GM19324 (cell line): ENCODE data around the gene HPS1.

Experiments
- ATAC-seq: cut with Tn5 transposase; IDR thresholded peaks from one replicate; pipeline ENCODE4 v1.9.1; 2021; ENCODE audit warnings: mild to moderate bottlenecking, moderate library complexity; ENCODE audit not compliant: unreplicated experiment, low FRiP score

HPS1 gene

DNA sequence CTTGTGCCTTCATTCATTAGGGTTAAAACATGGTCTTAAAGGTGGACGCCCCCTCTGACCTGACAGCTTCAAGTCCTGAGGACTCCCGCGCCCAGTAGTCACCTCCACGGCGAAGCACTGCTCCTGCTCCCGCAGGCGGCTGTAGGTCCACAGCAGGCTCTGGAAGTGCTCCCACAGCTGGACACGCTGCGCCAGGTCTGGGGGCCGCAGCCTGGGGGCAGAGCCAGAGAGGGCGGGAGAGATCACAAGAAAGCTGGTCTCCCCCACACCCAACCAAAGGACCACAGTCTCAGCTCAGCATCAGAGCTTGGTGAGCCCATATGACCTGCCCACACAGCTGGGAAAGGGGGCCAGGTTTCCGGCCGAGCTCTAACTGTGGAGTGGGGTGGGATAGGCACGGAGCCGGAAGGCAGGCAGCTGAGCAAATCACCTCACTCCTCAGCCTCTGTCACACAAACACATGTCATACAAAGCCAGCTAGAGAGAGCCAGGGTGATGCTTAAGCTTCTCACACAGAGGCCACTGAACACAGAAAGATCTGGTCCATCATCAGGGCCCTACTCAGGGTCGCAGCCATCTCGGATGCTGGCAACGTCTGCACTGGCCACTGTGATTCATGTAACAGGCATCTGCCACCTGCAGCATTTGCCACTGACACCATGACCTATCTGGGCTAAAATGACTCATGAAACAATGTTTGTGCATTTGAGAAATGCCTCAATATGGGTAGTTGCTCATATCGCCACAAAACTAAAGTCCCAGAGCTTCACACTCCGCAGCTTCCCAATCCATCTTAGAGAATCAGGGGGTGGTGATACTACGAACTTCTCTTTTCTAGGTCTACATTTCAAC is 12.6 kb downstream of the HPS1 start:
- ATAC-seq: no peak

DNA sequence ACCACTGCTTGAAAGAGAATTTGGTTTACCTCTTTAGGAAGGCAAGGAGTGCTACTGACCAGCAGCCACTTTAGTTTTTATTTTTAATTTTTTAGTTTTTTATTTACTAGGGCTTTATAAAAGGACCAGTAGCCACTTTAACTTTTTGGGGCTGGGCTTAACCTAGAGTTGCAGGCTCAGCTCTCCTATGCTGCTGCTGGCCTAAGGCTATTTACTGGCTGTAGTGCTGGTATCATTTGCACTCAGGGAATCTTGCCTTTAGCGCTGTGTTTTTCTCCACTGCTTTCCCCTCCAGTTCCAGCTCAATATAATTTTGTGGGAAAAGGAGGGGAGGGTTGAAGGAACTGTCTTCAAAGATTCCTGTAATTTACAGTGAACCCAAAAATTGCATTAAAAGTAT is 13.4 kb downstream of the HPS1 start:
- ATAC-seq: no peak

- no peak for ATAC-seq
Measured at GRCh38 chr10:98432330-98432729, 14.4 kb downstream of the HPS1 start.

DNA sequence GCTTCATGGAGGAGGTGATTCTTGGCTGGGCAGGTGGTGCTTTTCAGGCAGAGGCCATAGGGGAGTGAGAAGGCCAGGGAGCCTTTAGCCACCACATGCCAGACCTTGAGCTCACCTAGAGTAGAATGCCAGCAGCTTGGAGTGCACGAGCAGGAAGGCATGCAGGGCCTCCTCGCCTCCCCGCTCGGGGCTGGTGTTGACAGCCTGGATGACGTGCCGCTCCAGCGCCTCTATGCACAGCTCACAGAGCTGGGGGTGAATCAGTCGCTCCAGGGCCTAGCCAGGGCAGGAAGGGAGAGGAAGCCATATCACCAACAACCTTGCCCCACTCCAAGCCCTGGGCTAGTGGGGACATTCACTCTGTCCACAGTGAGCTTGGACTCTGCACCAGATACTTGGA is 15.7 kb downstream of the HPS1 start:
- ATAC-seq: no peak

- no peak for ATAC-seq
Measured at GRCh38 chr10:98430427-98430826, 16.3 kb downstream of the HPS1 start.

GRCh38 chr10:98429320-98430072 is 17.2 kb downstream of the HPS1 start:
- ATAC-seq: no peak

- ATAC-seq: no peak
Measured at GRCh38 chr10:98427011-98427515, 19.7 kb downstream of the HPS1 start.

- ATAC-seq: no peak
Measured at GRCh38 chr10:98425511-98426352, 21.0 kb downstream of the HPS1 start.

GRCh38 chr10:98424295-98425254 is 22.2 kb downstream of the HPS1 start:
- no peak for ATAC-seq

- no peak for ATAC-seq
Measured at GRCh38 chr10:98423691-98424120, 23.0 kb downstream of the HPS1 start.

- ATAC-seq: no peak
Measured at GRCh38 chr10:98422182-98422581, 24.6 kb downstream of the HPS1 start.

- ATAC-seq: no peak
Measured at GRCh38 chr10:98420786-98421185, 25.9 kb downstream of the HPS1 start.

- no peak for ATAC-seq
Measured at GRCh38 chr10:98419469-98420261, 27.1 kb downstream of the HPS1 start.

DNA sequence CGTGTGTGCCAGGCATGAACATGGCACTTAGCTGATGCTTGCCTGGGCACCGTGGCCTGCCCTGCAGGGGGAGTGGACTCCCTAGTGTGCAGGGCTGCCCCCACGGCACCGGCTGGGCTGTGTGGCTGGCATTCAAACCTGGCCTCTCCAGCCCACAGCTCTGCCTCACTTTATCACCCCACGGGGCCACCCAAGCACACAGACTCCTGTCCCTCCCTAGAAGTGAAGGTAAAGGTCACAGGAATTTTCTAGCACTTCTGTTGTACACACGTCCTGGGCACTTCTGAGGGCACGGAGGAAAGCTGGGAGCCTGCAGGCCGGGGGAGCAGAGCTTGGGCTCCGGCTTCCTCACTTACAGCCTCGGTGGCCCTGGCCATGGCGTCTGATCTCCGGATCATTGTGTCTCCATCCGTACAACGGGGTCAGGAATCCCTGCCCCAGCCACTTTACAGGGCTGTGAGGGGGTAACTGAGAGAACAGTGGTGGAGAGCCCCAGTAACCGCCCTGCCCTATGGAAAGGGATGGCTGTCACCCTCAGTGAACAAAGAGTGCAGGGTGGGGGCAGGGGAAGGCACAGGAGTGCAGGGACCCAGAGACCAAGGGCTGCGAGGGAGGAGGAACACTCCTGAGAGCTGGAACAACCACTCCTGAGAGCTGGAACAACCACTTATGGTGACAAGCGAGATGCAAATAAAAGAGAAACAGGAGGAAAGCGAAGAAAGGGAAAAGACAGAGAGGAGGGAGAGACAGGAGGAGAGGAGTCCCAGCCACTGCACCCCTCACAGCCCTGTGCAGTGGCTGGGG is 27.9 kb downstream of the HPS1 start:
- ATAC-seq: no peak

DNA sequence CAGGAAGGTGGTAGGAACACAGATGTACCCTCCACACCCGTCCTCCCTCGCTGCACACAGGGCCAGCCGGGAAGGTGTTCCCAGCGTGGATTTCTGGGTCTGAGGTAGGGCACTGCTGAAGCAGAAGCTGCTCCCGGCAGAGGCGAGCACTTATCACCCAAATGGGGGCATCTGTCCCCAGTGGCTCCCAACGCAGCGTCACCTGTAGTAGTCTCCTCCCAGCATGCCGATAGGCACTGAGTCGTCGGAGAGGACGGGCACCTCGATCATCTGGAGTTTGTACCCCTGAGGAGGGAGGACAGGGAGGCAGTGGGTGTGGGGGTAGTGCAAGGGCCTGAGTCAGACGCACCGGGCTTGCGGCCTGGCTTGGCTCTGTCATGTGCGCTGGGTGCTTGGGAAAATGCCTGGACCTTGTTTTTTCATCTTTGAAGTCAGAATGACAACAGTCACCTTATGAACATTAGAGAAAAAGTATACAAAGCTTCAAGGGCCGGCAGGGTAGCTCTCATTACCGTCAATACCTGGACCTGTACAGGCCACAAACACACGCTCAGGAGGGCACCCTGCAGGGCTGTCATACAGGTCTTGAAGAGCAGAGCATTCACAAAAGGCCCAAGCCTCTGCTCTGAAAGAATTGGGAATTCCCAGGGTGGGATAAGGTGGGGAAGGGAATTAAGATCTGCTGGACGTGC is 28.6 kb downstream of the HPS1 start:
- no peak for ATAC-seq

DNA sequence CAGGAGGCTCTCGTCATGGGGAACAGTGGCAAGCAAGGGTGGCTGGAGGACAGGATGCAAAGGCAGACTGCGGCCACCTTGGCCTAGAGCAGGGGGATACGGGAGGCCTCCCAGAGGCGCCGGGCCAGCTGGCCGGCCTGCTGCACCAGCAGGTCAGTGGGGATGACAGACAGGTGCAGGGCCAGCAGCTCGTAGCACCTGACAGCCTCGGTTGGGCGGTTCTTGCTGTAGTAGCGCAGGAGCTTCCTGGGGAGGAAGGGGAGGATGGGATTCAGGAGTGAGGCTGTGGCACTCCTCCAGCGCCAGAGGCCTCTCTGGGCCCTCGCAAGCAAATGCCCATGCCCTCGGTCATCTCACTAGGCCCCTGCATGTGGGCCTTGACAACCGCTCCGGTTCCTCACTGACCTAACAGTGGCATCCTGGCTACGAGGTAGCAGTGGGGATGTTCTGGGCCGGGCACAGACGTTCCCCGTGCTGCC is 29.2 kb downstream of the HPS1 start:
- ATAC-seq: no peak
